HG03439 (cell line): Measurements from ENCODE around the gene MTX1.
A peak's percentile ranks its signal among the peaks of the same experiment; 100 is the strongest.
"Not testable (repeated sequence)": the region's sequence is repeated elsewhere in the genome, so short reads cannot be mapped to it uniquely, and the experiment has no call there.

Source experiments
- ATAC-seq: cut with Tn5 transposase; IDR thresholded peaks from one replicate; pipeline ENCODE4 v1.9.1; 2021; ENCODE audit warnings: mild to moderate bottlenecking, moderate library complexity; ENCODE audit not compliant: unreplicated experiment

The MTX1 gene

DNA sequence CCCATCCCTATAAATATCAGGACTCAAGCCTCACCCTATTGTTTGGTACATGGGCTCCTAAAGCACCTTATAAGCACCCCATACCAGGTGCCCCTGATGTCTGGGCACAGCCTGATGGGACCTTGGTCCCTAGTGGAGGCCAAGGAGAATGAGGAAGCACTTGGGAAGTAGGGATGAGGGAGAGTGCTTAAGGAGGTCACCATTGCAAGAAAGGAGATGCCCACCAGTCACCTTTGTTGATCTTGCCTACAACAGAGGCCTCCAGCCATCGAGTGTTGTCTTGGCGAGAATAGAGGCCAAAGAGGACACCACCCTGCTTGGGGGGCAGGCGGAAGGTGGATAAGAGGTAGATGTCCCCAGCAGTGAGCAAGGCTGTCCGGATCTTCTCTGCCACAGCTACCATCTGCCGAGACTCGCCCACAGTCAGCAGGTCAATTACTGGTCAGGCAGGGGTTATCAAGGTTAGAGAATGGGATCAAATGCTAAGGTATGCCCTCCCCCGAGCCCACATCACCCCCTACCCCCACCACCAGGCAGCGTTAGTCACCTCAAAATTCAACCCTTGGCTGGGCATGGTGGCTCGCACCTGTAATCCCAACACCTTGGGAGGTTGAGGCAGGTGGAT, 2.4 kb upstream of the MTX1 start:
- no peak for ATAC-seq

DNA sequence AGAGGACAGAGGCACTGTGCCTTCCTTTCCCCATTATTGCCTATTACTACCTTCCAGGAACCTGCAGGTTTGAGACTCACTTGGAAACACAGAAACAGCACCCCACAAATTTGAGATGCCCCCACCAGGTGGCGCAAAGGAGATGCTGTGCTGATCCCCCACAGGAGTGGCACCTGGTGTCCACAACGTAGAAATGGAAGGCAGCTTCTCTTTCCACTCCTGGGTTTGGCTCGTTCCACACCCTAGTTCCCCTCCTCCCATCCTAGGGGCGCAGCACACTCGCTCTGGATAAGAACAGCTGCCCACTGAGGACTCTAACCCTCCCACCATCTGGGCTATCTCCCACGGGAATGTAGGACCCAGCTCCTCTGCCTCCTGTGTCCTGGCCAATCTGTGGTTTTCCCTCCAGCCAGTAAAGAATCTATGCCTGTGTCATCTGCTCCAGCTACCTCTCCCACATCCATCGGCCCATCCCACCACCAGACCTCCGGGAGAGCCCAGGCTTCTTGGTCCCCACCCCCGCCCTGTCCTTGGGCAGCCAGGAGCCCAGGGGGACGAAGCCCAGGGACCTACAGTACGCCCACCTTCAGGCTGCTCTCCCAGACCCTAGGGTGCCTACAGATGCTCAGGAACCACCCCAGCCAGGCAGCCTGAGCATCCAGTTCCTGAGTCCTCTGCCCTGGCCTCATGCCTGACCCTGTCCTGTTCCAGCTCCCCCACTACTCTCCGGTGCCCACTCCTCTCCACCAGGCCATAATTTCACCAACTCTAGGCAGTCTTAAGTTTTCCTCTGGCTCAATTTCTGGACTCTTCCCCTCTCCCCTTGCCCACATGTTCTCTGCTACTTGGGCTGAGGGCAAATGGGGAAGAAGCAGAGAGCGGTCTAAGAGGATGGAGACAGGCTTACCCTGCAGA, 1.3 kb upstream of the MTX1 start:
- ATAC-seq, result no peak

DNA sequence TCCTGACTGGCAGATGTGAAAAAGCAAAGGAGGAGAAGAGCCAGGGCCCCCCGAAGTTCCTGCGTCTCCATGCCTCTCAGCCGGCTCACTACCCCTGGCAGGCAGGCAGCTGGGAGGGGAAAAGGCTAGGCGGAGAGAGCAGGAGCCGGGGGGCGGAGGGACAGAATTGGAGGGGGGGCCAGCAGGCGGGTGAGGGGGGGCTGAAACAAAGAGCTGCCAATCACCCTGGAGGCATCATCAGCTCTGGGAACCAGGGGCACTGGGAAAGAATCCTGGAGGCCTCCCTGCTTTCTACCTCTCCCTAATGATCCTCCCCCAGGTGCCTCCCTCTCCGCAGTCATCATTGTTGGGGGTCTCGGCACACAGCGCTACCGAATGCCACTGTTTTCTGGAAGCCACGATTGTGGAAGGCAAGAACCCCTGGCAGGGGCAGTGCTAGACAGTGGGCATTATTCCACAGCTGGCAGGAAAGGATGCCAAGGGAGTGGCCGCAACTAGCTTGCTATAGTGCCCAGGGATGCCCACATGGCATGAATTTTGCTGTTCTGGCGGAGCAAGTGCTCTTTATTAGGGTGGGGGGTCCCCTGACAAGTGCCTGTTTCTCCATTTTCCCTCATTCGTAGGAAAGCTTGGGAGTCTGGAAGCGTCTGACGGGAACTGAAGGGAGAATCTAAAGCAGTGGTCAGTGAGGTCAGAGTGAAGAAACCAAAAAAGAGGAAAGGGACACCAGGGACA, 522 bp upstream of the MTX1 start, which contains the start of gene THBS3:
Gene THBS3 (minus strand): TSS at position 92 of the 735 bp plus-strand sequence. CDS start 21 bp downstream, at position 71.
- no peak for ATAC-seq

DNA sequence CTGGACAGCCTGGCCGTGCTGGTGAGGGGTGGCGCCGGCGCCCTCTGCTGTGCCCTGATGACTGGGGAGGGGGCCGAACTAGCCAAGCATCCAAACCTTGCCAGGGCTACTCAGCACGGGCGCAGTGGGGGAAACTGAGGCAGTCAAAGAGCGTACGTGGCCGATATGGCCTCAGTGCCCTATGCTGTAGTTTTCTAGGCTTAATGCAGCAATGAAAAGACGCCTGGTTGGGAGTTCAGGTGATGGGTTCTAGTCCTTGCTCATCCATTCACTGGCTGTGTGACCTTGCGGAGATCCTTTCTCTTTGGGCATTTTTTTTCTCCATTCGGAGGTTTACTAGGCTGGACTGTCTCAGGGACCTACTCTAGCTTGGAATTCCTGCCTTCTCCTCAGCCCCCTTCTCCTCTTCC, 822 bp downstream of the MTX1 start:
- ATAC-seq, result no peak

DNA sequence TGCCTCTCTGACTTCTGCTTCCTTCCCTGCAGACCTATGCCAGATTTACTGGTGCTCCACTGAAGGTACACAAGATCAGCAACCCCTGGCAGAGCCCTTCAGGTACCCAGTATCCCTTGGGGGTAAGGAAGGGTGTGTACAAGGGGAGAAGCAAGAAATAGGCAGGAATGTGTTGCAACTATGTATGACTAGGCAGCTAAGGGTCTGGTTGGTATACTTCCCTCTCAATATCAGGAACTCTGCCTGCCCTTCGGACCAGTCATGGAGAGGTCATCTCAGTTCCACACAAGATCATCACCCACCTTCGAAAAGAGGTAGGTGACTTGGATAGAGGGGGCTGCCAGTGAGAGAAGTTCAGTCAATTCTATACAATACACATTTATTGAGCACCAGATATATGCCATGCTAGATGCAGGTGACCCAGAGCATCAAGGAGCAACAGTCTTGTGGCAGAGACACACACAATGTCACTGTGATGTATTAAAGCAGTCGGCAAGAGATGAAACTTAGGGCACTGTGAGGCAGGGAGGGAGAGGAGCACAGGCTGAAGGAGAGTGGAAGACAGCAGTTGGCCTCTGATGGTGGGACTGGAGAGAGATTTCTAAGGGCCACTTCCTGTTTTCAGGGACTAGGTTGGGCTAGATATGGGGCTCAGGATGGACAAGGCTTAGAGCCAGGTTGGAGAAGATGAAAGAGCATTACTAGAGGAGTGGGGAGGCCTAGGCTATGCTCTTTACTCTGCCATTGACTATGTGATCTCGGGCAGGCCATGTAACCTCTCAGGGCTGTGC, 2.0 kb downstream of the MTX1 start:
- no peak for ATAC-seq

DNA sequence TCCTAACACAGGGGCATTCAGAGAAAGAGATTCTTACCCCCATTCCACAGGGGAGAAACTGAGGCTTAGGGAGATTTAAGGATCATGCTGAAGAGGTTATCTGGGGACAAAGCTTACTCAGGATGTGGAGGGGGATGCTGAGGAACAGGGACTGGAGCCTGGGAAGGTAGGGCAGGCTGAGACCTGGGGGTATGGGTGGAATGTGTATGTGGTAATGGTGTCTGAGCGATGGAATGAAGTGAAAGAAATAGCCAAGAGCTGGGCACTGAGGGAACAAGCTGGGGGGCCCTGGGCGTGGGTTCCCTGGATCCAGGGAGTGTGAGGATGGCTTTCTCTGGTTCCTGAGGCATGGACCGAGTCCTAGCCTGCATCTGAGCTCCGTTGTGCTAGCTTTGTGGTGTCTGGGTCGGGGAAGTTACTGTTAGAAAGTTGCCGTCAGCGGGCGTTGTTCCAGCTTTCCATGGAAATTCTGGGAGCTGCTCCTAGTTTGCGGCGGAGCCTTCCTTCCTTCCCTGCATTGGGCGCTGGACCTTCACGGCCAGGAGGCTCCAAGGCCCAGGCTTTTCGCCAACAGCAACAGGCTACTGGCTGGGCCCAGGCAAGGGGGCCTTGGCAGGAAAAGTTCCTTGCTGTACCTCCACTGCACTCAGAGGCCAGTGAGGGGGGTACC, 3.0 kb downstream of the MTX1 start:
- not testable (repeated sequence) for ATAC-seq

DNA sequence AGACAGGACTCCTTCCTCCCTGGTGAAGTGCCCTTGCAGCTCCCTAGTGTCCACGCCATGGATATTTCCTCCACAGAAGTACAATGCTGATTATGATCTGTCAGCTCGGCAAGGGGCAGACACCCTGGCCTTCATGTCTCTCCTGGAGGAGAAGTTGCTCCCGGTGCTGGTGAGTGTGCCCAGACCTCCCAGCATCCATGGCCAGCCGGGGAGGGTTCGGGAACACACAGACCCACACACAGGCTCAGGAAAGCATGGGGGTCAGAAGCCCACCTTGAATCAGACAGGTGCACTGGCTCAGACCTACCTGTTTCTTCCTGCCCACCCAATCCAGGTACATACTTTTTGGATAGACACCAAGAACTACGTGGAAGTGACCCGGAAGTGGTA, 3.6 kb downstream of the MTX1 start:
- ATAC-seq, result not testable (repeated sequence)

DNA sequence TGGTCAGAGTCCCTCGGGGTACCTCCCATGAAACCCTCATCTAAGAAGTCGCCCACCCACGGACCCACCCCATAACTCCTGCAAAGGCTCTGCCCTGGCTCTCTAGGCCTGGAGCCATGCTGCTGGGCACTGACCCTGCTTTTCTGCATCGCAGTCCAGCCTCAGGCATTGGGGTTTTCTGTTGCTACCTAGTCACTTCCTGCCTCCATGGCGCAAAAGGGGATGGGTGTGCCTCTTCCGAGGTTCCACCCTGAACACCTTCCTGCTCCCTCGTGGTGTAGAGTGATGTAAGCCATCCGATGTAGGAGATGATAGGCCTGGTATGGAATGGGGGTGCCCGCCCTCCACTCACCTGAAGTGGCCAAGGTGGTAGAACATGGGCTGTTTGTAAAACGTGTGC, 6.2 kb downstream of the MTX1 start:
- ATAC-seq, result not testable (repeated sequence)

DNA sequence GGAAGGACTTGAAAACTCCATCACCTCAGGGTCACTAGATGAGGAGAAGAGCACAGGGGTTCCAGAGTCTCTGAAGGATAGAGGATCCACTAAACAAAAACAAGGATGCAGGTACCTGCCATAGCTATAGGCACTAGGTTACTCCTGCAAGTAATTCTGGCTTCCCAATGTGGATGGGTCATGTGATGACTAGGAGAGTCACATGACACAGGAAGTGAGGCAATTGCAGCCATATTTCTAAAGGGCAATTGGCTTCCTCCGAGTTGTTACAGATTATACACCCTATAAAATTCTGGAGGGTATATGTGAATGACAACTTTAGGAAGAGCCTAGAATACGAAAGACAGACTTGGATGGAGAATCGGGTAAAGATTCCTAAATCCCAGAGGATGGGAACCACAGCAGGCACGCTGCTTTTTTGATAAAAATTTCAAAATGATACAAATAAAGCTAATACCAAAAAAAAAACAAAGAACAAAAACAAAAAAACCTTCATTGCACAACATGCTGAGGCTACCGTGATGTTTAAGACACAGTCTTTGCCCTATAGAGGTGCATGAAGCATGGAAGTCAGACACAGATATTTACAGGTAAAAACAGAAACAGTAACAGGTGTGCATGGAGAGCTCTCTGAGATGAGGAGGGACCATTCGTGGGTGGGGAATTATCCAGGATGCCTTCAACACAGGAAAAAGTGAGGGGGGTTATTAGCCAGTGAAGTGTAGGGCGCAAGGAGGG, 10.5 kb downstream of the MTX1 start:
- no peak for ATAC-seq

DNA sequence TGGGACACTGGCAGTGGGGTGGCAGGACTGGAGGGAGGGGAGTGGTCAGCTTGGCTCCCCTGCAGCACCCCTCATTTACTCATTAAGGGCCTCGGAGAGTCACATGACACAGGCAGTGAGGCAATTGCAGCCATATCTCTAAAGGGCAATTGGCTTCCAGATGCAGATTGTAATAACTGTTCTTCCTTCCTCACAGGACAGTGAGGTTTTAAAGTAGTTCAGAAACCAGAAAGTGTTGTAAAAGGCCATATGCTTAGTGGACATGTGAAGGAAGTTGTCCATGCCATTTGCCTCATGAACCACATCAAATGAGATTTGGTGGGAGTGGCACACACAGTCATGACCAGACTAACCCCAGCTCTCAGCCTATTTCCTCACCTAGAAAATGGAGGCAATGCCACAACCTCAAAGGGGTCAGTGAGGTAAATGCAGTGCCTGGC, 11.1 kb downstream of the MTX1 start:
- ATAC-seq, result no peak

DNA sequence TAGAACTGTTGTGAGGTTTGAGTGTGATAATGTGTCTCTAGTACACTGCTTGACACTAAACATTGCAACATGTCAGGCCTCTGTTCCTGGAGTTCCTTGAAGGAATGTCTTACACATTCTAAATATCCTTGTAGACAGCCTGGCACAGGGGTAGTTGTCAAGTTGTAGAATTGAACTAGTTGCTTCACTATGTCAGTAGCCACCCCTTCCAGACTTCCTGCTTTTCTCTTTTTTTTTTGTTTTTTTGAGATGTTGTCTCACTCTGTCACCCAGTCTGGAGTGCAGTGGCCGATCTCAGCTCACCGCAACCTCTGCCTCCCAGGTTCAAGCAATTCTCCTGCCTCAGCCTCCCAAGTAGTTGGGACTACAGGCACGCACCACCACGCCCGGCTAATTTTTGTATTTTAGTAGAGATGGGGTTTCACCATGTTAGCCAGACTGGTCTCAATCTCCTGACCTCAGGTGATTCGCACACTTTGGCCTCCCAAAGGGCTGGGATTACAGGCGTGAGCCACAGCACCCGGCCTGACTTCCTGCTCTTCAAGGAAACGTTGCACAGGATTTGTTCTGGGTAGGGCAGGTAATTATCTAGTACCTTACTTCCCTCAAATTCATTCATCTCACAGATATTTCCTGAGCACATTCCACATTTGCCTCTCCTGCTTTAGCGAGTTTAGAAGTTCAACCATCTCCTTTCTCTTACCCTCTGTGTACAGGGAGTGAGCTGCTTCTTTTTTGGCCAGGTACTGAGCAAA, 11.9 kb downstream of the MTX1 start:
- ATAC-seq, result not testable (repeated sequence)

DNA sequence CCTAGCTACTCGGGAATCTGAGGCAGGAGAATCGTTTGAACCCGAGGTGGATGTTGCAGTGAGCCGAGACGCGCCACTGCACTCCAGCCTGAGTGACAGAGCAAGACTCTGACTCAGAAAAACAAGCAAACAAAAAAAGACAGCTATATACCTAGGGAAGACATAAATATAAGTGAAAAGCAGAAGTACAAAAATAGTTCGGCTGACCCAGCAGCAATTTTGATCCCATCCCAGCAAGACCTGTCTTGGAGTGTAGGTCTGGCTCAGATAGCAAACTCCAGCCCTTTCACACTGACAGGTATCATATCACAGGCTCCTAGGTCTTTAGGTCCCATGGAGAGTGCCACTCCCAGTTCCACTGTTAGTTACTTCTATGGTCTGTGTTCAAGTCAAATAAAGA, 14.6 kb downstream of the MTX1 start:
- no peak for ATAC-seq

DNA sequence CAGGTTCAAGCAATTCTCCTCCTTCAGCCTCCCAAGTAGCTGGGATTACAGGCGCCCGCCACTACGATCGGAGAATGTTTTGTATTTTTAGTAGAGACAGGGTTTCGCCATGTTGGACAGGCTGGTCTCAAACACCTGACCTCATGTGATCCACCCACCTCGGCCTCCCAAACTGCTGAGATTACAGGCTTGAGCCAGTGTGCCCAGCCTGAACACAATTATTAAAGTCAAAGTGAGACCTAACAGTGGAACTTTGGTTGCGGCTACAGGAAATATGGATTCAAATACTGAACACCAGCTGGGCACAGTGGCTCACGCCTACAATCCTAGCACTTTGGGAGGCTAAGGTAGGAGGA, 16.9 kb downstream of the MTX1 start:
- not testable (repeated sequence) for ATAC-seq

DNA sequence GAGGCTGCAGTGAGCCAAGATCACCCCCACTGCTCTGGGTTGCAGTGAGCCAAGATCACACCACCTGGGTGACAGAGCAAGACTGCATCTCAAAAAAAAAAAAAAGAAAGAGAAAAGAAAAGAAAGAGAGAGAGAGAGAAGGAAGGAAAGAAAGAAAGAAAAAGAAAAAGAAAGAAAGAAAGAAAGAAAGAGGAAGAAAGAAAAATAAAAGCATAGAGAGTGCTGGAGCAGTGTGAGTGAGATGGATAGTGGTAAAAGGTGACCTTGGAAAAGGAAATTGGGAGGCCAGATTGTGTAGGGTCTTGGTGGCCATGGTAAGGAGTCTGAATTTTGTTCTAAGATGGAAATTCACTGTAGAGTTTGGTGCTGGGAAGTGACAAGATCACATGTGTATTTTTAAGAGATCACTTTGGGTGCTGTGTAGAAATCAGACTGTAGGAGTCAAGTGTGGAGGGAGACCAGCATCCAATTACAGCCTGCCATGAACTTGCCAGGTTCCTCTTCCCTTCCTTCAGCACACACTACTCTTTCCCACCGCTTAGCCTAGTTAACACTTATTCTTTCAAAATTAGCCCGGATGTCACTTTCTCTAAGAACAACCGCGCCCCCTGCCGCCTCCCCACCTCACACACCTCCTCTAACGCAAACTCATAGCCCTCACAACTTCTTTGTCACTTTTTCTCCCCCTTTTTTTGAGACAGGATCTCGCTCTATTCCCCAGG, 17.9 kb downstream of the MTX1 start:
- ATAC-seq, result no peak

DNA sequence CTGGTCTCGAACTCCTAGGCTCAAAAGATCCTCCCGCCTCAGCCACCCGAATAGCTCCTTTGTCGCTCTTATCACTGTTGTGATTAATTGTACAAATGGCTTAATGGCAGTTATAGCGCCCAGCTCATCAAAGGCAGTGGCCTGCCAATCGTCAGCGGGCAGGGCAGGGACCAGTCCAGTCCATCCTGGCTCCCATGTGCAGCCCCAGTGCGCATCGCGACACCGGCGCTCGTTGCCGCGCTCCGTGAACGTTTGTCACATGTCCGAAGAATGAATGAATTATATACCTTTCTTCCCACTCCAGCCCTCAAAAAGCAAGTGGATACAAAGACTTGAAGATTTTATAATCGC, 18.4 kb downstream of the MTX1 start:
- no peak for ATAC-seq

DNA sequence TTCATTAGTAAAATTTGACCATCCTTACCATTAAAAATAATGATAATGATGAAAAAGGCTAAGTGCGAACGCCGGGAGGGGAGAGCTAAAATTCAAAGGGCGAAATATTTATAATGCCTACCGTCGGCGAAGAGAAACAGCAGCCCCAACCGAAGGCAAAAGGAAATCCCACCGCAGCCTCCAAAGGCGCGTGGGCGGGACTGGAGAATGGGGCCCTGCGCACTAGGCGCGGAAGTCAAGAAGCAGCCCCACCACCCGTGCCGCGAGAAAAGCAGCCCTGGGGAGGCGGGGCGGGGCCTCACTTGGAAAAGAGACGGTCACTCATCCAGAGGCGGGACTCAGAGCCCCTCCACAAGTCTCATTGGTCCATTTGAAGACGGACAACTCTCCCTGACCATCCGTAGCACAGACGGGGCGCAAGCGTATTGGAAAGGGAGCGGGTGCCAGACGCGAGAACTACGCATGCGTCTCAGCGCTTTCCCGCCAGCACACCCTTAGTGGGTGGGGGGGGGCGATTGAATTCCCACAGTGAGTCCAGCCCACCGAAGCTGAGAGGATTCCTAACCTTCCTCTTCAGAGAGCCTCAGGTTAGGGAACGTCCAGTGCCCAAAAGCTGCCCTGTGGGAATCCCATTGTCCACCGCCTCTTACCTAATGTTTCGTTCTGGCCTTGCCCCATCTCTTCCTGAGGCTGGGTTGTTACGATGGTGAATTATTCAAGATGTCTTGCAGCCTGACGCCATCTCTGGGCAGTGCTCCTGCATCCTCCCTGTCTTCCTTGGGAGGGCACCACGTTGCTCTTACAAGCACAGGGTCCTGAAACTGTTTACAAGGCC, 19.0 kb downstream of the MTX1 start:
- ATAC-seq, result peak; percentile 90

DNA sequence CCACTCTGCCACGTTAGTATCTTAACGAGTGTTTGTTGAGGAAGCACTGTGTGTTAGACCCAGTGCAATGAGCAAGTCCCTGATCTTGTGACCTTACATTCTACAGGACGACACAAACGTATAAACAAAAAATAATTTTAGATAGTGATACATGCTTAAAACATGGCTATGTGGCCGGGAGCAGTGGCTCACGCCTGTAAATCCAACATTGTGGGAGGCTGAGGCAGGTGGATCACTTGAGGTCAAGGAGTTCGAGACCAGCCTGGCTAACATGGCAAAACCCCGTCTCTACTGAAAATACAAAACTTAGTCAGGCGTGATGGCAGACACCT, 19.6 kb downstream of the MTX1 start:
- no peak for ATAC-seq

DNA sequence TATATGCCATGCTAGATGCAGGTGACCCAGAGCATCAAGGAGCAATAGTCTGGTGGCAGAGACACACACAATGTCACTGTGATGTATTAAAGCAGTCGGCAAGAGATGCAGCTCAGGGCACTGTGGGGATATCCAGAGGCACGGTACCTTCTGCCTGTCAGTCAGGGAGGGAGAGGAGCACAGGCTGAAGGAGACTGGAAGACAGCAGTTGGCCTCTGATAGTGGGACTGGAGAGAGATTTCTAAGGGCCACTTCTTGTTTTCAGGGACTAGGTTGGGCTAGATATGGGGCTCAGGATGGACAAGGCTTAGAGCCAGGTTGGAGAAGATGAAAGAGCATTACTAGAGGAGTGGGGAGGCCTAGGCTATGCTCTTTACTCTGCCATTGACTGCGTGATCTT, 22.8 kb downstream of the MTX1 start:
- not testable (repeated sequence) for ATAC-seq
